GM13977 (cell line): ENCODE data around the gene NANP.
A peak's percentile ranks its signal among the peaks of the same experiment; 100 is the strongest.
"Not testable (repeated sequence)": the region's sequence is repeated elsewhere in the genome, so short reads cannot be mapped to it uniquely, and the experiment has no call there.

Experiments used
- DNase-seq: peaks from one replicate; pipeline ENCODE4 v3.0.0; 2012; ENCODE audit warnings: low spot score
- CTCF ChIP-seq: IDR thresholded peaks from 2 replicates; pipeline ENCODE4 v1.5.1; 2012; ENCODE audit warnings: mild to moderate bottlenecking, control low read depth; ENCODE audit not compliant: insufficient read depth; ENCODE audit errors: extremely low read depth, missing control alignments
- in situ Hi-C: fragments of 300-500 bp; cut with MboI; formaldehyde crosslinking; loops from one replicate; pipeline ENCODE4 v1.12.0; 2022; ENCODE audit warnings: low sequenced_read_pairs, low pct_unique_long_range_greater_than_20kb, mixed read lengths, inconsistent platforms; ENCODE audit not compliant: unreplicated experiment

NANP gene

GRCh38 chr20:25592135-25592852 is 31.5 kb downstream of the NANP start:
- no peak for TF ChIP-seq CTCF
- in situ Hi-C loops, result no loop called here
- DNase-seq, result no peak

- in situ Hi-C loops, DNase-seq: not testable (repeated sequence)
These were observed 33.0 kb downstream of the NANP start for GRCh38 chr20:25590778-25591177.

DNA sequence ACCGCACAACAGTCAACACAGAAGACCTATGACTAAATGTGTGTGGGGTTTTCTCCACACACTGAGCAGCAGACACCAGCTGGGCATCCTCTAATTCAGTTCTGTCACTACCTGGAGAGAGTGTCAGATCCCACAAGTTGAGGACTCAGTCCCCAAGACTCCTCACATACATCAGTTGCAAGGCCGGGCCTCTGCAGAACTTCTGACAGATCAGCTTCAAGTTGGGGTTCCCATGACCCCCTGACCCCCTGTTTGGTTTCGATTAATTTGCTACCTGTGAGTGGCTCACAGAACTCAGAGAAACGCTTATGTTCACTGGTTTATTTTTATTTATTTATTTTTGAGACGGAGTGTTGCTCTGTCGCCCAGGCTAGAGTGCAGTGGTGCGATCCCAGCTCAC is 35.3 kb downstream of the NANP start:
- no peak for TF ChIP-seq CTCF
- DNase-seq, result no peak
- in situ Hi-C loops, result no loop called here

DNA sequence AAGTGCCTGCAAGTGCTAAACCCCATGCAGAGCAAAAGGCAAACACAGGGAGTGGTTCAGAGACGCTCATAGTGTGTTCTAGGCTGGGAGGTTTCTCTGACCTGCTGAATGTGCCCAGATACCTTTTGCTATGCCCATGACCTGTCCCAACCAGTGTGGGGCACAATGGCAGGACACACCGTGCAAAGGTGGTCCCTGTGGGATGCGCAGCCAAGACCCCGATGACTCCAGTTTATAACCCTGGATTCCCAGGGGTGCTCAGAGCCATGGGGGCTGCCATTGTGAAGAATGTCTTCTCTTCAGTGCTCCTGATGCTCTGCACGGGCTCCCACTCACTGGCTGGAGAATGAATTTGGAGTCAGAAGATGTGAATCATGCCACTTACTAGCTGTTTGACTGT is 36.3 kb downstream of the NANP start:
- in situ Hi-C loops, result no loop called here
- DNase-seq, result no peak
- TF ChIP-seq CTCF, result no peak

- TF ChIP-seq CTCF, result no peak
- no peak for DNase-seq
- in situ Hi-C loops, result no loop called here
These were observed 36.9 kb downstream of the NANP start for GRCh38 chr20:25586877-25587276.

- in situ Hi-C loops, result no loop called here
- DNase-seq, result peak; percentile 78
- TF ChIP-seq CTCF, result no peak
These were observed 38.7 kb downstream of the NANP start, which contains the start of gene NINL for GRCh38 chr20:25584905-25585704. Gene NINL (minus strand): TSS chr20:25585531. CDS start chr20:25526587, 58,944 bp downstream.

DNA sequence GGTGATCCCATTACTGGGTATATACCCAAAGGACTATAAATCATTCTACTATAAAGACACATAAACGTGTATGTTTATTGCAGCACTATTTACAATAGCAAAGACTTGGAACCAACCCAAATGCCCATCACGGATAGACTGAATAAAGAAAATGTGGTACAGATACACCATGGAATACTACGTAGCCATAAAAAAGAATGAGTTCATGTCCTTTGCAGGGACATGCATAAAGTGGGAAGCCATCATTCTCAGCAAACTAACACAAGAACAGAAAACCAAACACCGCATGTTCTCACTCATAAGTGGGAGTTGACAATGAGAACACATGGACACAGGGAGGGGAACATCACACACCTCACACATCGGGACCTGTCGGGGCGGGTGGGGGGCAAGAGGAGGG is 40.2 kb downstream of the NANP start:
- in situ Hi-C loops, DNase-seq: not testable (repeated sequence)
